ENCODE results near the gene C10orf105.

DNA sequence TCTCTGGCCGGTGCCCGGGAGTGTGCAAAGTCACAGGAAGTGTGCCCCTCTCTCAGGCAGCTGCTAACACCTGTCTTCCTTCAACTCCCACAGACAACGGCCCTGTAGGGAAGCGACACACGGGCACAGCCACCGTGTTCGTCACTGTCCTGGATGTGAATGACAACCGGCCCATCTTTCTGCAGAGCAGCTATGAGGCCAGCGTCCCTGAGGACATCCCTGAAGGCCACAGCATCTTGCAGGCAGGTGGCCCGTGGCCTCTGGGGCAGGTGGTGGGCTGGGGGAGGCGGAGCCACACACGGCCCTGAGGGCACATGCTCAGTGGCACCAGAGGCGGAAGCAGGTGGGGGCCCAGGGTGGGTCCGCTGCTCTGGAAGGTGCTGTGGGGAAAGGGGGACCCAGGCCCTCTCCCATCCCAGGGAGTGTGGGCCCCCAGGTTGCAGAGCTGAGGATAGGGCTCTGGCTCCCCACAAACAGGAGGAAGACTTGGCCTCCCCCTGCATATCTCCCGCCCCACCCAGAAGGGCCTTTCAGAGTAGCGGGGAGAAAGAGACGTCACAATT, 6.9 kb downstream of the C10orf105 start:
- TF ChIP-seq, protein P1, sequence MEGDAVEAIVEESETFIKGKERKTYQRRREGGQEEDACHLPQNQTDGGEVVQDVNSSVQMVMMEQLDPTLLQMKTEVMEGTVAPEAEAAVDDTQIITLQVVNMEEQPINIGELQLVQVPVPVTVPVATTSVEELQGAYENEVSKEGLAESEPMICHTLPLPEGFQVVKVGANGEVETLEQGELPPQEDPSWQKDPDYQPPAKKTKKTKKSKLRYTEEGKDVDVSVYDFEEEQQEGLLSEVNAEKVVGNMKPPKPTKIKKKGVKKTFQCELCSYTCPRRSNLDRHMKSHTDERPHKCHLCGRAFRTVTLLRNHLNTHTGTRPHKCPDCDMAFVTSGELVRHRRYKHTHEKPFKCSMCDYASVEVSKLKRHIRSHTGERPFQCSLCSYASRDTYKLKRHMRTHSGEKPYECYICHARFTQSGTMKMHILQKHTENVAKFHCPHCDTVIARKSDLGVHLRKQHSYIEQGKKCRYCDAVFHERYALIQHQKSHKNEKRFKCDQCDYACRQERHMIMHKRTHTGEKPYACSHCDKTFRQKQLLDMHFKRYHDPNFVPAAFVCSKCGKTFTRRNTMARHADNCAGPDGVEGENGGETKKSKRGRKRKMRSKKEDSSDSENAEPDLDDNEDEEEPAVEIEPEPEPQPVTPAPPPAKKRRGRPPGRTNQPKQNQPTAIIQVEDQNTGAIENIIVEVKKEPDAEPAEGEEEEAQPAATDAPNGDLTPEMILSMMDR (IDR thresholded peaks at IDR 0.05), result no peak
- no peak for TF ChIP-seq POLR2A (IDR thresholded peaks at IDR 0.05)

All from heart left ventricle (tissue), 13 donors.